HG02938 (cell line): ENCODE data around the gene SAMD13.
"Not testable (repeated sequence)": the region's sequence is repeated elsewhere in the genome, so short reads cannot be mapped to it uniquely, and the experiment has no call there.

ENCODE experiments used
- ATAC-seq: cut with Tn5 transposase; IDR thresholded peaks from one replicate; pipeline ENCODE4 v1.9.1; 2021; ENCODE audit warnings: mild to moderate bottlenecking, moderate library complexity; ENCODE audit not compliant: unreplicated experiment

SAMD13 gene

DNA sequence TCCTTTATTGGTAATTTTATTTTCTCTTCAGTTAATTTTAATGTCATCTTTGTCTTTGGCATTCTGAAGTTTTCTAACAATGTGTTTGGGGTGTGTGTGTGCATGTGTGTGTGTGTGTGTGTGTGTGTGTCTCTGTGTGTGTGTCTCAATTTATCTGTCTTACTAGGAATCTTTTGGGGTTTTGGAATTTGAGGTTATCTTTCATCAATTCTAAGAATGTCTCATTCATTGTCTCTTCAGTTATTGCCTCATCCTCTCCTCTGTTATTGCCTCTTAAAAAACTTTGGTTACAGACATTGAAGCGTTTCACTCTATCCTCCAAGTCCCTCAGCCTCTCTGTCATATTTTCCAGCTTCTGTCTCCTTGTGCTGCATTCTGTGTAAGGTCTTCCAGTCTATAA lies 18.1 kb upstream of the SAMD13 start:
- ATAC-seq, result no peak

DNA sequence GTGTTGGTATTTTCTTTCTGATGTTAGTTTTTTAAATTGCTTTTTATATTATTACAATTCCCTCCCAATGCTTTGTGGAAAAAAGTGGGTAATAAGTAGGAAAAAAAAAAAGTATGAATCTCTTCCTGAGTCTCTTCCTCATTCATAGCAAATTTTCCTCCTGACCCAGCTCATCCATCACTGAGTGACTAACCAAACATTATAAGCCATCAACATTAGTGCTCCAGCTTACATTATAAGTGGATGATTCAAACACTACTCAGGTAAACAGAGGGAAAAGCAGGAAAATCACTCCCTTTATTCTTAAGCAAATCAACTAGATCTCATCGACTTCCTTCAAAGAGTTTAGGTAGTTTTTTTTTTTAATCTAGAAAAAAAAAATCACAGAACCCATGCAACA lies 15.4 kb upstream of the SAMD13 start:
- no peak for ATAC-seq

DNA sequence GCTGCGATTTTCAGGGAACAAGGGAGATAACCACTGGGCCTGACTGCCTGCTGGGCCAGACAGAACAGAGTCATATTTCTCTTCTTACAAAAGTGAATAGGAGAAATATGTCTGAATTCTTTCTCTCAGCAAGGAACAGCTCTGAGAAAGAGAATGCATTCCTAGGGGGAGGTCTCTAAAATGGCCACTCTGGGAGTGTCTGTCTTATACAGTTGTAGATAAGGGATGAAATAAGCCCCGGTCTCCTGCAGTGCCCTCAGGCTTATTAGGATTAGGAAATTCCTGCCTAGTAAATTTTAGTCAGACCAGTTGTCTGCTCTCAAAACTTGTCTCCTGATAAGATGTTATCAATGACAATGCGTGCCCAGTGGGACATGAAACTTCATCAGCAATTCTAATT lies 14.1 kb upstream of the SAMD13 start:
- ATAC-seq, result not testable (repeated sequence)

DNA sequence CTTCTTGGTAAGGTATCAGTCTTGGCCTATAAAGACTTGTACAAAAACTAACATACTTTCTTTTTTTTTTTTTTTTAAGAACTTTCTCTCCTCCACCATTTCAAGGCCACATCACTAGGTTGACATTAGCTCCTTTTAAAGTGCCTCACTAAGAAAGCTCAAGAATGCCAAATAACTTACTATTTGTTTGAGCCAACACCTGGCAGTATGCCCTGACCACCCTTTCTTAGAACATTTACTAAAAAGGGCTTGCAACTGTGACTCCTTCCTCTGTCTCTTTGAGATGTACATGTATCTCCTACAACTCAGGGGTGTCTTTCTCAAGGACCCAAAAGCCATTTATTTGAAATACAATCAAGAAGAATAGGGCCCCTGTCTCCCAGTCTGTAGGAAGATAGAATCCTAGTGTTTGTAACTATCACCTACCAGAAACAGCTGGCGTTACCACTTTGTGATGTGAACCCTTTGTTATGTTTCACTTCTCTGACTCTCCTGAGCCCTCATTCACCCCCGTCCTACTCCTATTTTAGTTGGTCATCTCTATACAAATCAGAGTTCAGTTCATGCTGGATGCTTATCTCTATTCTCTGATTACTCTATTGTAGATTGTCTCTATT lies 12.2 kb upstream of the SAMD13 start:
- no peak for ATAC-seq

DNA sequence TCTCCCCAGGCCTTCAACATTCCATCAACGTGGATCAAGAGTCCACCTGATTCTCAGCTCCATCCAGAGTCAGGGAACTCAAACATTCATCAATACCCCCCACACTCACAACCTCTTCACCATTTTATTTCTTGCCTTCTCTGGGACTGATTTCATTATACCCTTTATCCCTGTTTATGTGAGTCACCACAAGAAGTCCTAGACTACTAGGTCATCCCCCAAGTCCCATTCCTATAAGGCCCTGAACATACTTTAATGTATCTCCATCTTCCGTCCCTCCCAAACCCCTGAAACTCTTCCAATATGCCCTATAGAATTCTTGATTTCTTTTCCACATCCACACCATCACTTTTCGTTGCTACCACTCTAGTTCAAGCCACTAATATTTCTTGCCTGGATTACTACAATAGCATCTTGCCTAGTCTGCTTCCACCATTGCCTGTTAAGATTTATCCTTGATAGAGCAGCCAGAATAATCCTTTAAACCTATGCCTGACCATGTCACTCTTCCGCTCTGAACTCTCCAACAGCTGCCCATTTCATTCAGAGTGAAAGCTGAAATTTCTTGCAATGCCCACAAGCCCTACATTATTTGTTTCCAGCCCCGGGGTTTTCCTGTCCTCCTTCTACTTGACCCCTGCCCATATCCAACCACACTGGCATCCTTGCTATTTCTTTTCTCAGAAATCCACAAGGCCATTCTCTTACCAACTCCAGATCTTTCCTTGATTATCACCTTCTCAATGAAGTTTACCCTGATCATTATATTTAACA lies 9.4 kb upstream of the SAMD13 start:
- ATAC-seq, result no peak

DNA sequence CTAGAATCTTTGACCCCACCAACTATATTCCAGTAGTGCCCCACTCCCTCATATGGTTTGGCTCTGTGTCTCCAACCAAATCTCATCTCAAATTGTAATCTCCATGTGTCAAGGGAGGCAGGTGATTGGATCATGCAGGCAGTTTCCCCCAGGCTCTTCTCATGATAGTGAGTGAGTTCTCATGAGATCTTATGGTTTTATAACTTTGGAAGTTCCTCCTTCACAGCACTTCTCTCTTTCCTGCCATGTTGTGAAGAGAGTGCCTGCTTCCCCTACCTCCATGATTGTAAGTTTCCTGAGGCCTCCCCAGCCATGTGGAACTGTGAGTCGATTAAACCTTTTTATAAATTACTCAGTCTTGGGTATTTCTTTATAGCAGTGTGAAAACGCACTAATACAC lies 7.7 kb upstream of the SAMD13 start:
- ATAC-seq, result no peak

DNA sequence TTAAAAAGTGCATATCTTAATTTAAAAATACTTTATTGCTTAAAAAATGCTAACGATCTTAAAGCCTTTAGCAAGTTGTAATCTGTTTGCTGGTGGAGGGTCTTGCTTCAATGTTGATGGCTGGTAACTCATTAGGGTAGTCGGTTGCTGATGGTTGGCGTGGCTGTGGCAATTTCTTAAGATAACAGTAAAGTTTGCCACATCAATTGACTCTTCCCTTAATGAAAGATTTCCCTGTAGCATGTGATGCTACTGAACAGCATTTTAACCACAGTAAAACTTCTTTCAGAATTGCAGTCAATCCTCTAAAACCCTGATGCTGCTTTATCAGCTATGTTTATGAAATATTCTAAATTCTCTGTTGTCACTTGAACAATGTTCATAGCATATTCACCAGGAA lies 6.8 kb upstream of the SAMD13 start:
- ATAC-seq, result no peak

DNA sequence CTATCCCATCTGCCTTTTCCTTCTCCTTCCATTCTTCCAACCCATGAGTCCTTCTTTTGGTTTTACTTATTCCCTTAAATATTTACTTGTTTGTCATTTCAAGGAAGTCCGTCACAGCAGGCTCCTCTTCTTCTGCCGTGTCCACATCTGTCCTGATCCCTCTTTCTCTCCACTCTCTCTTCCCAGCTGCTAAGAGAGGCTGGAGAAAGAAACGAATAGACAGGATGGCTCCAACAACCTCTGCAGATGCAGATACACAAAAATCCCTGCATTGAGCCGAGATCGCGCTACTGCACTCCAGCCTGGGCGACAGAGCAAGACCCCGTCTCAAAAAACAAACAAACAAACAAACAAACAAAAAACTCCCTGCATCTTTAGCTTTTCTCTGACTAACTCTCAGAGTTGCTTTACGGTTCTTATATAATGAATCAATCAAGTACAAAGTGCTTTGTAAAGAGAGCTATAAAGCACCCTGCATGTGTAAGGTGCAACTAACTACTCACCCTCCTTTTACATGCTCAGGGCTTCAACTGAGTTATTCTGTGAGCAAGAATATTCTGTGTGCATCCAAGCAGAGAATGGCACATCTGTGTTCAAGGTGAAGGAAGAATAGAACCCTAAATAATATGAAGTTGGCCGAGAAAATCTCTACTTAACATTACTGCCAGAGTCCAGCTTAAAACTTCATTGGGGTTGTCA lies 3.8 kb upstream of the SAMD13 start:
- no peak for ATAC-seq

DNA sequence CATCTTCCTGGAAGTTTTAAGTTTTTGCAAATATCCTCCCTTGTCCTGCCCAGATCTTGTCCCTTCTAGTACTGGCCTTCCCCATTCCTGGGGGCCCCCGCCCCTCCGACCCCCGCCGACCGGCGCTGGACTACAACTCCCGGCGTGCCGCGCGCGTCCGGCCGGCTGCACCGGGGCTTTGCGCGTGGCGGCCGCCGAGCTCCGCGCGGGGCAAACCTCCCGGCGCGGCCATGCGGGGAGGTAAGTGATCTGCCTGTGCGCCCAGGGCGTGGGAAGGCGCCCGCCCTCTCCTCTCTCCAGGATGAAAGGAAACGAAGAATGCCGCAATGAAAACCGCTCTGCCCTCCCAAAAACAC lies 3.2 kb upstream of the SAMD13 start:
- ATAC-seq, result peak; percentile 73

DNA sequence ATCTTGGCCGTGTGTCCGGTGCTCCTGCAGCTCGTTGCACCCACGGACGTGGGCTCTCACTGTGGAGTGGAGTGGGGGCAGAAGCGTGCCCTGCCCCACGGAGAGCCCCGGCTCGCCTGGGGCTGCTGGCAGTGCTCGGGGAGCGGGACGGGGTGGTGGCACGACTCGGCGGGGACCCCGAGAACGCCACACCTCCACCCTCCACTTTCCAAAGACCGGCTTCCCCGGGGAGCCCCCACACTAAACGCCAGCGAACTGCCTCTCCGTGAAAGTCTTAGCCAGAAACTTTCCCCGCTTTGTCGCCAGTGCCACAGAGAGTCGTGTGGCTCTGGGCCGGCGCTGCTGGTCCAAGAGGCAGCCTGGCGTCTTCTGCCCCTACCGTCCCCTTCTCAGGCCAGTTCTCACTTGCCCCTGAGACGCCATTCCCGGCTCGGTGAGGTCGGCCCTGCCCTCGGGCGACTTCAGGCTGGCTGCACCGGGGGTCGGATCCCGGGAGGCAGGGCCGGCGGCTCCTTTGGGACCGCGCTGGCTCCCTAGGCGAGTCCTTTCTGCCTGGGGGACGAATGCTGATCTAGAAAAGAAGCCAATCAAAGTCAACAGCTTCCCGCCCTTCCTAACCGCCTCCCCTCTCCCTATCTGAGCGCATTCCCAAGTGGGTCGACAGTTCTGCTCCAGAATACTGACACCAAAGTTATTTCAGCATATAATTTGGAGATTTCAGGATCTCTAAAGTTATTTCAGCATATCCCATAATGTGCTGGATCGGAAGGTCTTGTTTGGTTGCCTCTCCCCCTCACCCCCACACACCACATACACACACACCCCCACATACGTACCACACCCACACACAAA lies 2.6 kb upstream of the SAMD13 start:
- ATAC-seq, result peak; percentile 41

DNA sequence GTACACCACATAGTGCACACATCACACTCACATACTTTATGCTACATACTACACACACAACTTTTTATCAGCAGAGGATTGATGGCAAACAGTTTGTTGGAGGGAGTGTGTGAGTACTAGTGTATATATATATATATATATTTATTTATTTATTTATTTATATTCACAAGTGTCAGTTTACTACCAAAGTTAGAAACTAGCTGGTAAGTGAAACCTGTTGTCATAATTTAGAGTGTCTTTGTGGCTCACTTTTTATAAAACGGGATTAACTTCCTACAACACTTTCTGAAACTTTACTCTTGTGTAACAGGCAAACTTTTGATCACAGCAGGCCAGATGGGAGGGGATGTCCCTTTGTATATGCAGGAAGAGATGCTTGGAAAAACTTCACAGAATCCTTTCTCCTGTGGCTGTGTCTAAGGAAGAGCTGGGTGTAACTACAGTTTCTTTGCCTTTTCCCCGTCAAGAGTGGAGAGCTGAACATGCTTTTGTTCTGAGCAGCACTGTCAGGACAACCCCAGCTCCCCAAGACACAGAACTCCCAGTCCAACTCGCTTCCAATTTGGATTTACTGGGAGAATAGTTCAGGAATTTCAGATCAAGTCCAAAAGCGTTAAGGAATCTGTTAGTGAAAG lies 1.9 kb upstream of the SAMD13 start:
- ATAC-seq, result no peak

DNA sequence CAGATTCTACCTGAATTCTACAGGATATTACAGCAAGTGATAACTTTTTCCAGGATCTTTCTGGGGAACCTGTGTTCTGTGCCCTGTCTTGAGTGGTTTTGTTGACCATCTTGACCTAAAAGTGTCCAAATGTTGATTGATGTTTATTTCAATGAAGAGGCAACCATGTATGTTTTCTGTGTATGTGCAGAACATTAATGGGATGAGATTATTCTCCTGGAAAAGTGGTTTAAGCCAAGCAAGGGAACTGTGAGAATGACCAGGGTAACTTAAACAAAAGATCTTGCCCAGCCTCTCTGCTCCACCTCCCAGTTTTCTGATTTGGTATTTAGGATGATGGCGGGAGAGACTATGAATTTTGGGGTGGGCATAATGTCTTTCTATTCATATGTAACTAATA lies 1.0 kb upstream of the SAMD13 start:
- ATAC-seq, result no peak

DNA sequence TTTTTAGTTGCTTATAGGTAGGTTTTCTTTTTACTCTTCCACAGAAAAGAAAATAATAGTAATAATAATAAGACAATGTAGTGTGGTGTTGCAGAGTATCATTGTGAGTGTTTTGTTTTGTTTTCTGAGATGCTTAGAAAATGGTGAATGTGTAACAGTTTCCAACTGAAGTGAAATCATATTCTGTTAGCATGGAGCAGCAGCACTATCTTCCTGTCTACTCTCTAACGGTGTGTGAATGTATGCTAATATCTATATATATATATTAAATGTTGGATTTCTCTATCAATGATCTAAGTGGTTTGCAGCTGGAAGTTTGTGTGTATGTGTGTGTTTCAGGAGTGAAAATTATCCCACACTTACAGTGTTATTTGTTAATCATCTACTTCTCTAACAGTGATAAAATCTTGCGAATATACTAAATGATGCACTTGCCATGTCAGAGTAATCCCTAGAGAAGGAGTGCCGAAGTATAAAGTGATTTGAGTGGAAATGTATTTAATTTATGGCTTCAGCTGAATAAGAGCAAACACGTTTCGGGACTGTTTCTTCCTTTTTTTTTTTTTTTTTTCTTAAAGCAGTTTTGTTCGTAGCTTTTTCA lies 377 bp downstream of the SAMD13 start:
- no peak for ATAC-seq

DNA sequence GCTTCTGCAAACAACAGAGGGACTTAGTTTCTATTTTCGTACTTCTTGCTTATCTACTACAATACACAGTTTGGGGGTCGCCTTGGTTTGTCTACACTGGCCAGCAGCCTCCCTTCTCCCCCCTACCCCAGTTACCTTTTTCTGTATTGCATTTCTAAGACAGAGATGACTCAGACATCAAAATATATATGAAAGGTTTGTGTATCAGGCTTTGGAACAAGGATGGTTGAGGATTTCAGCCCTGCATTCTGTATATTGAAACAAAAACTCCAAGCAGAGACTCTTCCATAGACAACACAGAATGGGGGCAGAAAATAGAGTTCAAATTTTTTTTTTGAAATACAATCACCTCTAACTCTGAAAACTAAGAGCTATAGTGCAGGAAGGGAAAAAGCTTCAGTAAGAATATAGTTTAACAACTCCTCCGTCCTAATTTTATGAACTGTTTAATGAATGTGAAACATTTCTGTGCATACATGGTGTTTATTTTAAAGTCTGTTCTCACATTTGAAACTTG lies 1.9 kb downstream of the SAMD13 start:
- no peak for ATAC-seq

DNA sequence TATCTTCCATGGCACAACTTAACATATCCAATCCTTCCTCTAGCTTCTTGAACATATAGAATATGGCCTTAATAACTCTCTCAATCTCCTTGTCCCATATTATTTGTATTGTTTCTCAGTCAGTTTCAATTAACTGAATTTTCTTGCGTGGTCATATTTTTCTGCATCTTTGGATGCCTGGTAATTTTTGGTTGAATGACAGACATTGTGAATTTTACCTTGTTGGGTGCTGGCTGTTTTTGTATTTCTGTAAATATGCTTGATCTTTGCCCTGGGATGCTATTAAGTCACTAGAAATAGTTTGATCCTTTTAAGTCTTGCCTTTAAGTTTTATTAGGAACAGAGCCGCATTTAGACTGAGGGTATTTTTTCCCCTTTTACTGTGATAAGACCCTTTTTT lies 5.9 kb downstream of the SAMD13 start:
- ATAC-seq, result no peak

DNA sequence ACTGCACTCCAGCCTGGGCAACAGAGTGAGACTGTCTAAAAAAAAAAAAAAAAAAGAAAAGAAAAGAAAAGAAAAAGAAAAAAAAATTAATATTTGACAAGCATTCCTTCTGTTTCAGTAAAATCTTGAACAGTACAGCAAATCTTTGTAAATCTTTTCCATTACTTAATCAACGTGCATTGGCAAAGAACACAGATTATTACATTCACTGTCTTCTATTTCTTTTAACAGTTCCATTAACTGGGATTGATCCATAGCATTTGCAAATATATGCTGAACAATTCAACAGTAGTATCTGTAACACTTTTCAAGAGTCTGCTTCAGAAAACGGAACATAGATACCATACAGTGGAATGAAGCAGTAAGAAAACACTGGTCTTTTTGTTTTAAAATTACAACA lies 9.8 kb downstream of the SAMD13 start:
- ATAC-seq, result no peak

DNA sequence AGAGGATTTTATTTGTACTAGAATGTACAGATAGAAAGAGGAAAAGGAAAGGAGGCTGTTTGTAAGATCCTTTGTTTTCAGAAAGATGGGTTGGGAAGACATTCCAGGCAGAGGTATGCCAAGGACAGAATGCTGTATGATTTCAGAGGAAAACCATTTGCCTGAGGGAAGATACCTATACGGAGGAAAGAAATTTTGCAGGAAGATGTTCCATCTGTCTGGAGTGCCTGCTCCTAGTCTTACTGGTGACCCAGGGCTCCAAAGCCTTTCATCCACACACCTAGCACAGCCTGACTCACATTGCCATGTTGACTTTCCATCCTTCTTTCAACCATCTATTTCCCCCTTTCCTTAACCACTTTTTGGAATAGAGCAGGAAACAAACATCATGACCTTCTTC lies 18.2 kb downstream of the SAMD13 start:
- ATAC-seq, result no peak

DNA sequence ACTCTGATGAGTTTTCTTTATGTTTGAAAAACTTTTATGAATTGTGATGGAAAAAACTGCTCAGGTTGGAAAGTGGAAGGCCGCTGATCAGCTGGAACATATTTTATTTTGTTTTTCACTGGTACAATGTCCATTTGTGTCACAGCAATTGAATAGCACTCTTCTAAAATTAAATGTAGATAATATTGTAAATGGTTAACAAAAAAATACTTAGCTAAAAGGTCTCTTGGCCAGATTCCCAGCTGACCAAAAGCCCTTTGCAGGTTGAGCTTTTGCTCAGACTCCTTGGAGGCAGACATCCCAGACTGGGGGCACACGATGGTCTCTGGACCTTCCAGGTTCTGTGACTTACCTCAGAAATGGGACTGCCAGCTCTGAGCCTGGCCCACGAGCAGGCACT lies 26.3 kb downstream of the SAMD13 start:
- ATAC-seq, result no peak

DNA sequence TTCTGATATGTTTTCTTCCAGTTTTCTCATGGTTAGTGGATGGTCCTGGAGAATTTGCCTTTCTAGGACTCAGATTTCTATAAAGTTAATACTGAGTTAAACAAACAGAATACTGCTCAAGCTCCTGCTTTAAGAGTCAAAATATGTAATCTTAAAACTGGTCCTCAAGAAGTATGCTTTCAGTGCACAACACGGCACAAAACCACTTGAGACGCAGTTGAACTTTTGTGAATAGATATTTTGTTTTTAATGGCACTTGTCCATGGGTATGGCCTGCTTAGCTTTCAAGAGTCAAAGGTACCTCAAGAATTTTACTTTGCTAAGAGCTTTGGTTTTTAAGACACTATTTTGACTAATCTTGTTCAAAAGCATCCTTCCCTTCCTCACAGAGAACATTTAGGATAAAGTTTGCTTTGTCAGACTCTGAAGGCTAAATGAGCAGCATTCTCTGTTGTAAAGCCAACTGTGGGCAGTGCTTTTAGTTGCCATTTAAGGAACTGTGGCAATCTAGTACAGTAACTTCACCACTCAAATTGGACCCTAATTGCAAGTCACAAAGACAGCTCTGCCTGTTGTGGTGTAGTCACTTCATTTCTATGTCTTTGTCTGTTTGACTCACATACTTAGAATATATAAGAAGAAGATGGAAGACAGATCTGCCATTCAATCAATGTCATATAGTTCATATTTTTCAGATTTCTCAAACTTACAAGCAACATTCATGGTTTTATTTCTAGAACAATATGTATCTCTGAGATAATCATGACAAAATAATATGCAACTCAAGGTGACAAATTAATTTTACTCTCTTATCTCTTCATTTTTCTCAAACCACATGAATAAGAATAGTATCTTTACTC lies 28.8 kb downstream of the SAMD13 start:
- no peak for ATAC-seq
